HG03520 (cell line): Measurements from ENCODE around the gene CNTNAP2.
A peak's percentile ranks its signal among the peaks of the same experiment; 100 is the strongest.

ENCODE experiments used
- ATAC-seq: cut with Tn5 transposase; IDR thresholded peaks from one replicate; pipeline ENCODE4 v1.9.1; 2021; ENCODE audit warnings: mild to moderate bottlenecking, moderate library complexity; ENCODE audit not compliant: unreplicated experiment

Gene CNTNAP2

DNA sequence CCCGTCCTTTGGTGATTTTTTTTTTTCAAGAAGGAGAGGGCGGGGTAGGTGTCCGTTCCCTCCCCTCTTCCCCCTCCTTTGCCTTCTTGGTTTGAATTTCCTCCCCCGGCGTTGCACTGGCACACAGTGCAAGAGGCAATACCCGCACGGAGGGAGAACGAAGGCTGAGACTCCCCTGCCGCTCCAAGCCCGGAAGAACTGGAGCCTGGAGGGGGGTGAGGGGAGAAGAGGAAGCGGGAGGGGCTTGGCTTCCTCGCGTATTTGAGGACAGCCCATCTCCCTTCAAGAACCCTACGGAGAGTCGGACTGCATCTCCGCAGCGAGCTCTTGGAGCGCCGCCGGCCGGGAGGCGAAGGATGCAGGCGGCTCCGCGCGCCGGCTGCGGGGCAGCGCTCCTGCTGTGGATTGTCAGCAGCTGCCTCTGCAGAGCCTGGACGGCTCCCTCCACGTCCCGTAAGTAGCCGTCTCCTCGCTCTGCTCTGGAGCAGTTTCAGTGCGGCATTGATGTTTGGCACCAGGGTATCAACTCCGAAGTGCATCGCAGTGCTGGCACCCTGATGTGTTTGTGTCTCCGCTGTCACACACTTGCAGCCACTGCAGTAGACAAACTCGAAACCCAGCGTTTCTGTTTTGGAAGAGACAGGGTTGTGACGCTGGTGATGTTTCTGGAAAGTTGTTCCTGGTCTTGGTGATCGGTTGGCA, at the start of gene CNTNAP2:
Gene CNTNAP2, plus strand, starts transcription at position 281 of the 702 bp plus-strand sequence. Its CDS starts 76 bp downstream, at position 357.
- no peak for ATAC-seq

DNA sequence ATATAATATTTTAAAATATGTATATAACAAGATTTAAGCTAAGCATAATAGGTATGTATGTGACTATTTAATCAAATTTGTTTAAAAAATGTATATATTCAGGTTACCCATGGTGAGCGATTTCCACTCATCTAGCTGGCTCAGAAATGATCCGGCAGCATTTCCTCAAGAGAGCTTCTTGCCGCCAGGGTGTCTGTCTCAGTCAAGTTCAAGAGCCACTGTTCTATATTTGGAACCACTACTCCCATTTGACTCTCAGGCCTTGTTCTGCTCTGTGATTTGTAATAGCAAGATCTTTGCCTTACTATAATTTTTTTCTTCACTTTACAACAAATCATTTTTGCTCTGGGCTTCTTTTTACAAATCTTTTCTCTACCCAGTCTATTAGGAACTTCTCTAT, 48.7 kb upstream of the CNTNAP2 start:
- ATAC-seq, result no peak

DNA sequence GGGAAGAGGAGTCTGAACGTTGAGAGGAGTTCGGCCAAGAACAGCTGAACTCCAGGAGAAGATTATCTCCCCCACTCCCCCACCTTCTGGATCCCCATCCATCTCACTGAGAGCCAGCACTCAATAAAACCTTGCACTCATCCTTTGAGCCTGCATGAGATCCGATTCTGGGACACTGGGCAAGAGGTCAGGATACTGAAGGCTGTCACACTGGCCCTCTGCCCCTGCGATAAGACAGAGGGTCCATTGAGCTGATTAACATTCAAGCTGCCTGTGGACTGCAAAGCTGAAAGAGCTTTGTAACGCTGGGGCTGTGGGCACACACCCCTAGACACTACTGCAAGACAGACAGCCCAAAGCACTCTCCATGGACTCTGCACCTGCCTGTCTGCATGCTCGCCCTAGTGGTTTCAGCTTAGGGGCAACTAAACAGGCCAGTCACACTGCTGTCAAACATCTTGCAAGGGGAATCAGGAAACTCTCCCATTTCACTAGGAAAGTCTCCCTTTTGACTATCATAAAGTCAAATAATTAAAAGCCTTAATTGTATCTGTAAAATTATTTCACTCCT, 42.3 kb upstream of the CNTNAP2 start:
- no peak for ATAC-seq

DNA sequence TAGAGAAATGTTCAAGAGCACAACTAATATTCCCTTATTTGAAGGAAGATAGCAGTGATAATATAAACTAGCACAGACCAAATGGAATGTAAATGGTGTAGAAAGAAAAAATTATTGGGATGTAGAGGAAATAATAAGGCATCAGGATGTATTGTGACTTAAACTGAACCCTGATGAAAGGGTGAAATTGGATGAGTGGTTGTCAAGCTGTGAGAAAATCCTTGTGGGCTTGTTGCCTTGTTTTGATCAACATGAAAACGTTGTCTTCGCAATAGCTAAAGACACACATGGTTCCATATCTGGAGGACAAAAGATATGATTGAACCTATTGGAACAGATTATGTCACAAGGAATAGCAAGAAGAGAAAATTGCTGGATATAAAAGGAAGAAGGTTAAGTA, 40.3 kb upstream of the CNTNAP2 start:
- no peak for ATAC-seq

DNA sequence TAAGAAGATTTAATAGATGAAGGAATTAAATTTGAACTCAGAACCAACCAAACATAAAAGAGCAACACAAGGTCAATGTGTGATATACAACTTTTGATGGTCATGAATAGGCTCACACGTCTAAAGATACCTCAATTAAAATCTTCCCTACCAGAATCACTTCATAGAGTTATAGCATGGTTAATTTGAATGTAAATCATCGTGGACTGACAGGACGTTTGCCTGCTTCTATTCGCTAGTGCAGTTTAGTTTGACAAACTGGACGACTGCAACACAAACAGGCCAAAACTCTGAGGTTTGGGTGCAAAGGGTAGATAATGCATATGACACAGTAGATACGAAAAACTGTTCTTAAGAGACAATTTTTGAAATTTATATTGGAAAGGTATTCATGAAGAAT, 32.5 kb upstream of the CNTNAP2 start:
- ATAC-seq, result no peak

DNA sequence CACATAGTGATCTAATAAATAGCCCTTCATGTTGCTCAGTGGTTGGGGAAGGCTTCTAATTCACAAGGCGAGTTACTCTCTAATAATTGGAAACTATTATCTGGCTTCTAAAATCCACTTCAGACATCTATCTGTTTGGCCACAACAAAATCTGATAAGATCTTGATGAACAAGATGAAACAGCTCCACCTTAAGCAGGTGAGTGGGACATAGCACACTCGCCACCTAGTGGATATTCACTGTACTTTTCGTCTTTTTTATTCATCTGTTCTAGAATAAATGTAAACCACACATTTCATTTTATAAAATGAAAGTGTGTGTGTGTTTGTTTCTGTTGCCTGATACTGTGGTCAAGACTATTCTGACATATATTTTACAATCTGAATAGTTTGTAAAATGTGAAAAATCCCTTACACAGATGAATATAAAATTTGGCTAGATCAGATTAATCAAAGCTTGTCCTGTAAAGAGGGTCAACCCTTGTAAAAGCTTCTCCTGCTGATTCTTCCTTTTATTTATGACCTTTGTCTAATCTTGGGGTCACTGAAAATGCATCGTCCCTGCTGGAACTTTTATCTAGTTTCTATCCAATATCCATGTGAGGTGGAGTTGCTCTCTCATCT, 26.5 kb upstream of the CNTNAP2 start:
- peak; percentile 91 for ATAC-seq

DNA sequence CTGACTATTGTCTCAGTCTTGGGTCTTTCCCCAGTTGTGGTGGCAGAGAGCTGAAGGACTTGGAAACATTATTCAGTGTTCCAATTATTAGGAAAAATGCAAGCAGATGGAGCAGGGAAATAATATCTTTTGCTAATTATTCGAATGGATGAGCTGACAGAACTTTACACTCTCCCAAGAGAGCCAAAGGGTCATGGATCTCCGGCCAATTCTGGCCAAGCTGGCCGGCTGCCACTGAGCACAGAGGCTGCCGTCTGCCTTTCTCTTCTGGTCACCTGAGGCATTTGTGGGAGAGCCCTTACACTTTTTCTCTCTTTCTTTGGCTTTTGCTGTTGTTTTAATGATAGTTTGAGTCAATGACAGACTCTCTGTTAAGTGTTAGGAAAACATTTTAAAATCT, 22.2 kb upstream of the CNTNAP2 start:
- ATAC-seq, result no peak

DNA sequence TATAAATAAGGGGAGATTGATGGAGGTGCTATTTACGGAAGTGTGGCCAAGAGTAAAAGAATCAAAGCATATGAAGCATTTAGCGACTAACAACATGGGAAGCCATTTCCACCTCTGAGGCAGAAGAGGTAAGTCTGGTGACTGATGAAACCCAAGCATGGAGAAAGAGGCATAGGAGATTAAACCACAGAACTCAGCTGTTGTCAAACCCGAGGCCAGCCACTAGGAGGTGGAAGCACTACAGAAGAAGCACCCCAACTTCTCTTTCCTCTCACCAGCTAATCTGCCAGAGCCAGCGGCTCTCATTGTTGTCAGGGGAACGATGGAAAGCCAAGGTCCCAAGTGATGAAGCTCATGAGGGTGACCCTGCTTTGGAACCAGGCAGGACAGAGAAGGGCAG, 19.6 kb upstream of the CNTNAP2 start:
- ATAC-seq, result no peak

DNA sequence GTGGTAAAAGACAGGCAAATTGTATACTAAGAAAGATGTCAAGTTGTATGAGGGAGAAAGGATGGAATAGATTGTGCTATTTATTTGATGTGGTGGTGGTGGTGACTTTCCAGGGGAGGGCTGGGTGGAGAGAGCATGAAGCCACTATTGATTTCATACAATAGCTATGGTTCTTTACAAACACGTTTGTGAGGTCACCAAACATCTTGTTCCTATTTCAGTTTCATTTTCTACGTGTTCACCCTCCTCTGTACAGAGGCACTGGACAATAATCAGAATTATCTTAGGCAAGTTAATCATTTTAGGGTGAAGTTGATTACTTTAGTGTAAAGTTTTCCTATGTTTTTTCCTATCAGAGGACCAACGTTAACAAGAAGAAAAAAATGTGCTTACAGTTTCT, 10.3 kb upstream of the CNTNAP2 start:
- no peak for ATAC-seq

DNA sequence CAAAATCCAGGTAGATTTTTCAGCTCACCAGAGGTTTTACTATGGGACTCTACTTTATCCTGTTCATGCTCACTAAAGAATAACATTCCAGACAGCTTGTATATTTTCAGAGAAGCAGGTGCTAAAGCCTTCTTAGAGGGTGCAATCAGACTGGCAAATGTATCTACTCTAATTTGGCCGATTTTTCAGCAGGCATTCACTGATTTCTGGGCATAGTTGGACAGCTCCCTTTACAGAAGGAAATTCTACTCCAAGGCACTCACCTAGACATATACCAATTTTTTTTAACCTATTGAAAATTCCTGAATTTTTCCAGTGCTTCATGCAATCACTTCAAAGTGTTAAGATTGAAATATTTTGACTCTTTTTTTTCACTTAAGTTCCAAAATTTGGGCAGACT, 3.8 kb upstream of the CNTNAP2 start:
- ATAC-seq, result no peak

DNA sequence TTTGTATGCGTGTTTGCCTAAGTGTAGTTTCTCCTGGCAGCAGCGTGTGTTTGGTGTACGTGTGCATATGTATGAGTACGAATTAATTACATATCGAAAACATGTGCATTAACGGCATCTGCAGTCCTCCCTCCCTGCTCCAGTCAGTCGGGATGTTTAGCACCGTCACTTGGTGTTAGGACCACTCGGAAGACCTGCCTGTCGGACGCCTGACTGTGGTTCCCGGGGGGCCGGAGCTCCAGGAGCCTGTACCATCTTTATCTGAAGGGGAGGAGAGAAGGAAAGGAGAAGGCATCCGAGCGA, 1.1 kb upstream of the CNTNAP2 start:
- ATAC-seq, result no peak

DNA sequence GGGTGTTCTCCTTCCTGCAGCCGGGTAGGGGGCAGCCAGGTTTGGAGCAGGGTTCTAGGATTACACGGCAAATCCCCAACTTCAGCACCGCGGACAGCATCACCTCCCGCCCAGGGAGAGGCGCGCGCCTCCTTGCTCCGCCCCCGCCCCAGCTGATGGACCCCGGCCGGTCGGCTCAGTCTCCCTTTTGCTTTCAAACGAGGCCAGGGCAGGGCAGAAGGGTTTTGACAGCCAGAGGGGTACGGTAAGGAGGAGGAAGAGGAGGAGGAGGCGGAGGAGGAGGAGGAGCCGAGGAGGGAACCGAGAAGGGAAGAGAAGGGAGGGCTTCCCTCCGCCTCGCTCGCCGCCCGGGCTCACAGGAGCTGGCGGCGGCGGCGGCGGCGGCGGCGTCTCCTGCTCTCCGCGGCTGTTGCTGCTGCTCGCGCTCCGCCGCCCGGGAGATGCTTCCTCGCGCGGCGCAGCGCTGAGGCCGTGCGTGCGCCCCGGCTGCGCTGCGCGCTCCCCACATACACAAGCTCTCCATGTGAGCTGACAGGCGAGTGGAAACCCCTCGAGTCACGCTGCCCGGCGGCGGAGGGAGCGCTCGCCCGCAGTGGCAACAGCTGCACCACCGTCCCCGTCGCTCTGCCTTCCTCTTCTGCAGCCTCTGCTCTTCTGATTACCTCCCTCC, 615 bp upstream of the CNTNAP2 start:
- no peak for ATAC-seq

DNA sequence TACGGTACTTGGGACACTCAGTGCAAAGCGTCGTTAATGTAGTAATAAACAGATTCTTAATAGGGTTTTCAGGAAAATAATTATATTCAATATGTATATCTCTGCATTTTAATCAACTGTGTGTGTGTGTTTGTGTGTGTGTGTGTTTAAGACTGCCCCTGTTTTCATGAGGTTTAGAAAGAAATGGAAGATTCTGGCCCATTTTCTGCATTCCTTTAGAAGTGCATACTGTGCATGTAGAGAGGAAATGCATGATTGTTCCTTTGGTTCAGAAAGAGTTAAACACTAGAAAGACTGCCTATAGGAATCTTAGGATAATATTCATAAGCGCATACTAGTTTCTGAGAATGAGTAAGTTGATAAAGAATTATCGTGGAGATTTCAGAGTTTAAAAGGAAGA, 975 bp downstream of the CNTNAP2 start:
- ATAC-seq, result no peak

DNA sequence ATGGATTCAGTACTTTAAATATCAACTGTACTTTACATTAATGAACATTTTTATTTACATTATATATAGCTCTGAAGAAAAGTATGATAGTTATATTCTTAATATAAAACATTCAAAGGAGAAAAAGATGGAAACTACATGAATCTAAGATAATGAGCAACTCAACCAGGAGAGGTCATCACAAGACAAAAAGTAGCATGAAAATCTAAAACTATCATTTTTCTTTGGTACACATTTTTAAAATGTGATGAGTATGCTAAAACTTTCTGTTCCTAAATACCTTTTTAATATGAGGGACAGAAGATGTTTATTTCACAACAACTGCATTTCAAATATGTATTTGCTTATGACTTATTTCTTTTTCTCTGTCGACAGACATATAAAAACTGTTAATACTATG, 2.4 kb downstream of the CNTNAP2 start:
- ATAC-seq, result no peak

DNA sequence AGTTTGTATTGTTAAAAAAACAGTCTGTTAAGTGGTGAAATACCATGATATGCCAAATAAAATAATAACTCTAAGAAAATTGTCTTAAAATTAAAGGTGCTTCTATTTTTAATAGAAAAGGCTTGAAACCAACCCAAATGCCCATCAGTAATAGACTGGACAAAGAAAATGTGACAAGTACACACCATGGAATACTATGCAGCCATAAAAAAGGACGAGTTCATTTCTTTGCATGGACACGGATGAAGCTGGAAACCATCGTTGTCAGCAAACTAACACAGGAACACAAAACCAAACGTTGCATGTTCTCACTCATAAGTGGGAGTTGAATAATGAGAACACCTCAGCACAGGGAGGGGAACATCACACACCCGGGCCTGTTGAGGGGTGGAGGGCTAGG, 7.1 kb downstream of the CNTNAP2 start:
- ATAC-seq, result no peak

DNA sequence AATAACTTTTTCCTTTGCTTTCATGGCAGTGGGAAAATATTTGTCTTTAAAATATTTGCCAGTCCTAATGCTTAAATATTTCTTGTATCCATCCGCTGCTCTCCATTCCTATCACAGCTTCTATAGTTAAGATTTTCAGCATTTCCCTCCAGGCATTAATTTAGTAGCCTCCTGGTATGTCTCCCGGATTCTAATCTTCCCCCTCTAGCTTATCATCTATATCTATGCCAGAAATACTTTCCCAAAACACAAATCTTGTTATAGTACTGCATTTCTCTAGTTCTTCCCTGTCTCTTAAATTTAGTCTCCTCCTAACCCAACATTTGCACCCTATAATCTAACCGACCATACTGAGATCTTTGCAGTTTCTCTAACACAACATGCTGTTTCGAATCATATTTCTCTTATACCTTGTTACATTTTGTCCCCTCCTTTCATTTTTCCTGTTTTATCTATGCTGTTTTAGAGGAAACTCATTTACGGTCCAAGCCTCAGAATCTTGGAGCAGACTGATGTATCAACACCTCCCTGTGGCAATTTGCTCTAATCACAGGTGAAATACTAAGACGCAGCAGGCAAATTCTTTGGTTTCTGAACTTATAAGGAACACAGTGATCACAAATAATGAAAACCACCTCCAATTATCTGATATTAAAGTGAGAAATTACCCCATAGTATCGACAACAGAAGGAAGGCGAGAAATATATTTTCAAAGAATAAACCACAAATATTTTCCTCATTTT, 10.3 kb downstream of the CNTNAP2 start:
- no peak for ATAC-seq

DNA sequence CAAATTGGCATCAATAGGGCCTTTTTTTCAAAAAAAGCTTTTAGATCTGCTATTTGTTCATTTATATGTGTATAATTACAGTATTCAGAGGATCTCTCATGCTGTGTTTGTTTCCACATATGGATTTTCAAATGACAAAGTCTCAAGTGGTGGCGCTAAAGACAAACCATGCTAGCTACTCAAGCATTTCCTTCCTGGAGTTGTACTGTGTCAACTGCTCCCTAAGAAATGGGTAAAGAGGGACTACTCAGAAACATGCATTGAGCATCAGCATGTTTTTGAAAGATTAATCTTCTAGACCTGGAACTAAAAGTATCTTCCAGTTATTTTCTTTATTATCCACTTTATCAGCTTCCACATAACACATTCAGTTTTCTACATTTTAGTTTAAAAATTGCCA, 12.7 kb downstream of the CNTNAP2 start:
- no peak for ATAC-seq

DNA sequence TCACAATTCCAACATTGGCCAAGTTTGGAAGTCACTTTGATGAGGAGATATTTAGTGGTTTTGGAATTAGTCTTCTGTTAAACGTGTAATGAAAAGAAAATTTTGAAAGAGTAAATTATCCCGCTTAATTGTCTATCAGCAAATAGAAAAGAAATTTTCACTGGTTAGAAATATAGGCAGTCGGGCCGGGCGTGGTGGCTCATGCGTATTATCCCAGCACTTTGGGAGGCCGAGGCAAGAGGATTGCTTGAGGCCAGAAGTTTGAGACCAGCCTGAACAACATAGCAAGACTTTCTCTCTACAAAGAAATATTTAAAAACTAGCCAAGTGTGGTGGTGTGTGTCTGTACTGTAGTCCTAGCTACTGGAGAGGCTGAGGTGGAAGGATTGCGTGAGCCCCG, 13.4 kb downstream of the CNTNAP2 start:
- no peak for ATAC-seq

DNA sequence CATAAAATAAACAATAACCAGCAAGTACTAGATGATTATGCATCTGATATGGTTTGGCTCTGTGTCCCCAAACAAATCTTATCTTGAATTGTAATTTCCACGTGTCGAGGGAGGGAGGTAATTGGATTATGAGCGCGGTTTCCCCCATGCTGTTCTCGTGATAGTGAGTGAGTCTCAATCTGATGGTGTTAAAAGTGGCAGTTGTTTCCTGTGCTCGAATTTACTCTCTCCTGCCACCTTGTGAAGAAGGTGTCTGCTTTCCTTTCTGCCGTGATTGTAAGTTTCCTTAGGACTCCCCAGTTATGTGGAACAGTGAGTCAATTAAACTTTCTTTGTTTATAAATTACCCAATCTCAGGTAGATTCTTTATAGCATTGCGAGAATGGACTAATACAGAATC, 15.1 kb downstream of the CNTNAP2 start:
- ATAC-seq, result no peak

DNA sequence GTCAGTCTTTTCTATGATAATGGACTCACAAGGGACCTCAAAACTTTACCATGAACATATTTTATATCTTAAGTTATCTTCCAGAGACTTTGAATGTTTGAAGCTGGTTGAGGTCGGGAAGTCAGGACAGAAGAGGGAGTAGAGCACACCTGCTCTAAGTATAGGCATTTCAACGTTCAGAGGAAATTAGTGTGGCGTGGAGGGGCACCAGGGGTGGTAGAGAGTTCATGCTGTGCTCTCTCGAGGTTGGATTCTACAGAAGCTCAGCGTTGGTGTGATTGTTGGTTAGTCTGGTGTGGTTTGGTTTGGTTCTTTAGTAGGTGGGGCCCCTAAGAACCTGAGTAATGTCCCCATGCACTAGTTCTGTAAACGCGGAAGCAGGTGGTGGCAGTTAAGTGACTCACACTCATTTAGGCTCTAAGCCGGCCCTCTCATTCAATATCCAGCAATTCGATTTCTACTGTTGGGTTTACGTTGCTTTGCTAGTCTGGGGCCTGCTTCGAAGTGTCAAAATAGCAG, 19.8 kb downstream of the CNTNAP2 start:
- no peak for ATAC-seq

DNA sequence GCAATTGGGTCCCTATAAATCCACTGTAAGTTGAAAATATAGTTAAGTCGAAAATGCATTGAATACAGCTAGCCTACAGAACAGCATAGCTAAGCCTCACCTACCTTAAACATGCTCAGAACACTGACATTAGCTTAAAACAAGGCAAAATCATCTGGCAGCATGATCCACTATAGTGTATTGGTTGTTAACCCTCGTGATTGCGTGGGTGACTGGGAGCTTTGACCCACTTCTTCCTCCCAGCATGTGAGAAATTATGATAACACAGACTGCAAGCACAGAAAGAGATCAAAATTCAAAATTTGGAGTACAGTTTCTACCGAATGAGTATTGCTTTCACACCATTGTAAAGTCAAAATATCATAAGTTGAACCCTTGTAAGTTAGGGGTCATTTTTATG, 22.3 kb downstream of the CNTNAP2 start:
- no peak for ATAC-seq
